Measurements from ENCODE around the gene GPR87.

GRCh38 chr3:151321526-151321925, 4.9 kb upstream of the GPR87 start:
- TF ChIP-seq EZH2phosphoT487 (IDR thresholded peaks at IDR 0.05; ENCODE audit: insufficient read depth, low read depth) = no peak
- no peak for TF ChIP-seq EZH2 (IDR thresholded peaks at IDR 0.05; ENCODE audit: insufficient read depth, poor library complexity, severe bottlenecking)
